Dermis microvascular lymphatic vessel endothelial cell (primary cell): ENCODE data around the gene PLXND1. TPM values are rescaled to one million over a fixed set of nuclear protein-coding genes. Genes with fewer than 3 reads are reported as not detected.

ENCODE experiments used
- DNase-seq, 2 donors: peaks; one replicate each; pipeline versions ENCODE4 v3.0.0 to v3.0.0-alpha.2; 2010; ENCODE audit warnings: low read depth in 2 of 2
- total RNA-seq: library from RNA; depleted of rRNA; stranded (reverse); fragments of >200 nt; gene quantifications from 2 replicates; pipeline ENCODE4 v1.2.1, GENCODE V29; 2014

PLXND1 gene
- total RNA-seq, 1 donor from 2014 or later, result 273 TPM

- no peak for DNase-seq
These were observed 41.4 kb downstream of the PLXND1 start for GRCh38 chr3:129564981-129565644.

GRCh38 chr3:129563850-129564535 lies 42.5 kb downstream of the PLXND1 start:
- DNase-seq, result no peak

- no peak for DNase-seq
These were observed 43.1 kb downstream of the PLXND1 start for GRCh38 chr3:129563332-129563731.

DNA sequence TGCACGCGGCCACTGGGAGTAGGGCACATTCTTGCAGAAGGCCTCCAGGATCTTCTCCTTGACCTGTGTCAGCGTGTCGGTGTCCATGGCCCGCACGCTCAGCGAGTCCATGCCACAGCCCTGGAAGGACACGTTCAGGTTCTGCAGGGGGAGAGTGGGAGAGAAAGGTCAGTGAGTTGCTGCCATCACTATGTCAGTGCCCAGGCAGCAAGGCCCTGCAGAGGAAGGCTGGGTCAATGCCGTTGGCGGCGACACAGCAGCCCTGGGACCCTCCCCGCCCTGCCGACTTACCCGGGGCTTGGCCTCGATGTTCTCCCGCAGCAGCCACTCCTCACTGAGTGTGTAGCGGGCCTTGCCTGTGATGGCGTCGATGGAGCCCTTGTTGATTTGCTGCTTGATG lies 43.7 kb downstream of the PLXND1 start:
- DNase-seq, result no peak

DNA sequence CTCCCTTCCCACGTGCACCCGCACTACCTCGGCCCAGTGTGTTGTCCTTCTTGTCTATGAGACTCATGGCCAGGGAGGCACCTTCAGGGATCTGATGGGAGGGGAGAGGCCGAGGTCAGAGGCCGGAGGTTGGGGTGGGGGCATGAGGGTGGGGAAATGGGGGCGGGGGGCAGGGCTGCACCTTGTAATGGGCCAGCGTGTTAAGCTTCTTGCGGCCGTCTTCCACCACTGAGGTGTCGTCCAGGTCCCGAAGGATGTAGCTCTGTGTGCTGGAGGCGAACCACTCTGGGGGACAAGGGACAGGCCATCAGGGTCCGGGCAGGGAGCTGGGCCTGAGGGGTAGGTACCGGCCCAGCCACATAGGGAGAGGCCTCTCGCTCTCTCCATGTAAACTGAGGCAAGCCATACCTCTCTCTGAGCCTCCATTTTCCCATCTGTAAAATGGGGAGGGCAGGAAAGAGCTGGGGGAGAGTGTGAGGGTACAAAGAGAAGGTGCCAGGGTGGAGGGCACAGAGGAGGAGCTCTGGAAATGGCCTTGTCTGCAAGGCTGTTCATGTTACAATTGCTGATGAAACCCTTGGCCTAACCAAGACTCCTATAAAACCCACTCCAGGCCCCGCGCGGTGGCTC lies 44.7 kb downstream of the PLXND1 start:
- no peak for DNase-seq

DNA sequence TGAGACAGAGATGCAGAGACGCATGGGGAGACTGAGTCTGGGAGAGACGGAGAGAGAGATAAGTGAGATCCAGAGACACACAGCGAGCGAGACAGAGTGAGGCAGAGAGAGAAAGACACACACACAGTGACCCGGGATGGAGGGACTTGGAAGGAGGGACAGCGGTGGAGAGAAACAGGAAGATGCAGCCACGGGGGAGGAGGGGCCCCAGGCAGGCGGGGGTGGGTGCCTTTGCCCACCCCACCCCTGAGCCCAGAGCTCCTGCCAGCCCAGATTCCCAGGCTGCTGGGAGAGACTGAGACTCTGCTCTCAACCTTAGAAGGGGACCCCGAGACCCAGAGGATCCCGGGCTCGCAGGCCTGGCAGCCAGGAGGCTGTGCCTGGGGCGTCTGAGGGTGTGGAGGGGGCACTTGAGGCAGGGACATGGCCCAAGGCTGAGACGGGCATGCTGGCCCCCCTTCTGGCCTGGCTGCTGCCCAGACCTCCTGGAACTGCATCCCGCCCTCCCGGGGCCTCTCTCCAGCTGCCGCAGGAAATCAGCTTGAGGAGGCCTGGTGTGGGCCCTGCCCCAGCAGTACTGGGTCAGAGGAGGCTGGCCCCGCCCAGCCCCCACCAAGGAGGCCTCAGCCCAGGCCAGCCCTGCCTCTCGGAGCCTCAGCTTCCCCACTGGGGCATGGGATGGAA lies 45.4 kb downstream of the PLXND1 start:
- DNase-seq, result peak in 1 of 2 donors; percentile 60

DNA sequence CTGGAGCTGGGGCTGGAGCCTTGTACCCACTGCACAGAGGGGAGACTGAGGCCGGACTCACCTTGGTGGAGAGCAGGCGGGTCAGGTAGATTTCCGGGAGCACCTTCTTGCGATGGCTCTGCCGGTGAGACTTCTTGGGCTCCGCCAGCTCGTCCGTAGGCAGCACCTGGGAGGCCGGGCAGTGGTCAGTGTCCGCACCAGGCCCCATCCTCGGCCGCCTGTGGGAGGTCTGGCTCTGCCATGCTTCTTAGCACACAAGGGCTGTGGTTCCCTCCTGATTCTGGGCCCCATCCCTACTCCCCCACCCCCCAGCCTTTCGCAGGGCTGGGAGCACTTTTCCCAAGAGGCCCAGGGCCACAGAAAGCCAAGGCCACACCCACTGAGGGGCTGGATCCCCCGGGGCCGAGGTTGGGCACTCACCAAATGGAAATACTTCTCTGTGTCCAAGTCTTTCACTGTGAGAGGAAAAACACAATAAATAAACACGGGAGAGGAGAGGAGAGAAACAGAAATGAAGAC lies 46.1 kb downstream of the PLXND1 start:
- no peak for DNase-seq

DNA sequence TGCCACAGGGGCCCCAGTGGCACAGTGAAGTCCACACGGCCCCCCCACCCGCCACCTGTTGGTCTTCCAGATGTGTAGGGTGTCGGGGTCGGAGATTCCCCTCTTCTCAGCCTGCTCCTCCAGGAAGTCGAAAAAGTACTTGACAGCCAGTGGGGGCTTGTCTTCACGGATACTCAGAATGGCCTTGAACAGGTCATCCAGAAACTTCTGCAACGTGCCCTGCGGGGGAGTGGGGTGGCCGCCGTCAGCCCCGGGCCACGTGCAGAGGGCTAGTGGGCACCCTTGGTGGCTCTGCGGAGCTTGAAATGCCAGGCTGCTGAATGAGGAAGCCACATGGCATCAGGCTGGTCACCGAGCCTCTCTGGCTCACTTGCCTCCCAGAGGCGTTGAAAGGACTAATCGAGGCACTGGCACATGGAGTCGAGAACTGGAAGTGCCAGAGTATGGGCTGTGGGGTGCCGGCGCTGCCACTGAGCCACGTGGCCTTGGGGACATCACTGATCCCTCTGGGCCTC lies 46.9 kb downstream of the PLXND1 start:
- DNase-seq, result no peak

- peak in 1 of 2 donors; percentile 47 for DNase-seq
These were observed 47.5 kb downstream of the PLXND1 start for GRCh38 chr3:129558772-129559564.

DNA sequence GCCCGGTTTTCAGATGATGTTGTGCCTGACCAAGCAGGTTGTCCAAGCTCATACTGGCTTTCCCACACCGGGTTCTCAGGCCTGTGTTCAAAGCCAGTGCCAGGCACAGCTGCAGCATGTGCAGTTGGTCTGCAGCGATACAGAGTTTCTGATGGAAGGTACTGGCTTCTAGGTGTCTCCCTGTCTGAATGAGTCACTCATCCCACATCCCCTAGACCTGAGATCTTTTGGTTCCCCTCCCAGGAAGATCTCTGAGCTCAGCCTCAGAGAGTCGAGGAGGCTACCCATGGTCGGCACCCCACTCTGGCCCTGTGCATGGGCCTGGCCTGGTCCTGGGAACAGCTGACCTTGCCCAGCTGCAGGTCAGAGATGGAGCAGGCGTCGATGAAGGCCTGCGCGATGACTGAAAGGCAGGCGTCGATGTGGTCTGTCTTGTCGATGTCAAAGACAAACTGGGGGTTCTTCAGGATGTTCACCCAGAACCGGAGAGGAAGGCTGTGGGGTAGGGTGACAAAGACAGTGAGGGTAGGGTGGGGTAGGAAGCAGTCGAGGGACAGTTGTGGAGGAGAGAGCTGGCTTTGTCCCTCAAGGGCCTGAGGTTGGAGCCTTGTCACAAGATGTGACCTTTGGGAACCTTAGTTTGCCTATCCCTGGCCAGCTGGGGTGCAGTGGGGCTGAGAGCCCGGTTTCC lies 48.2 kb downstream of the PLXND1 start:
- DNase-seq, result no peak

- no peak for DNase-seq
These were observed 49.0 kb downstream of the PLXND1 start for GRCh38 chr3:129557548-129557894.

DNA sequence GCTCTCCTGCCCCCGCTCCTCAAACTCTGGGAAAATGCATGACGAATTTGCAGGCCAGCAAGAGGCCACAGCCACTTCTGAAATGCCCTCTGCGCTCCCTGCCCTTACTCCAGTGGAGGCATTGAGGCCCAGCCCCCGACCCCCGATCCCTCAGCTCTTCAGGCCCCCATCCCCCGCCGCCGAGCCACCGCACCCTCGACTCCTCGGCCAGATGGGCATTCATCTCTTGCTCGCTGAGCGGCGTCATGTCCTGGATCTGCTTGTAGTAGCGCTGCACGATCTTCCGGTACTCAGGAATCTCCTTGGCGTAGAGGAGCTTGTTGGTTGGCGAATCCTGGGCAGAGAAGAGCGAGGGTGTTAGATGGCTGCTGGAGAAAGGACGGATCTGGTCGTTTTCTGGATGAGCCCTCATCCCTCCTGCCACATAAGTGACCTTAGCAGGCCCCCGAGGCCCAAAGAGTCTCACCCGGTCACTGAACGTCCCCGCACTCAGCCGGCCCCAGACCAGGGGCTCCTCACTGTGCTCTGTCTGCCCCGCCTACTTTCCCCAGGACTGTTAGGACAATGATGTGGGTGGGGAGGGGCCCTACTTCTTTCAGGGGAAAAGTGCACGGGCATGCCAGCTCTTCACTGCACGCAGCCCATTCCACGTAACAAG lies 49.5 kb downstream of the PLXND1 start:
- DNase-seq, result no peak

DNA sequence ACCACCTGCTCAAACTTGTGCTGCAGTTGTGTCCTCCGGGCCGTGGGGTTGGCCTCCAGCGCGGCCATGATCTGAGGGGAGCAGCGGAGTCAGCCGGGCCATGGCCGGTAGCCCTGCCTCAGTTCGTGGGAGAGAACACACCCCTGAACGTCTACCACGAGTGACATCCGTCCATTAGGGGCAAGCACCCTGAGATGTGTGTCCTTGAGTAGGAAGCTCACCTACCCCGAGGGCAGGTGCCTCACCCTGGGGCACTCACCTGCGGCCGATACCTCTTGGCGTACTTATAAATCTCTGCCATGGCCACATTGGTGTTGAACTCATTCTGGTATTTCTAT lies 50.1 kb downstream of the PLXND1 start:
- DNase-seq, result no peak

- no peak for DNase-seq
These were observed 50.7 kb downstream of the PLXND1 start for GRCh38 chr3:129555616-129556357.

GRCh38 chr3:129555153-129555550 lies 51.3 kb downstream of the PLXND1 start:
- DNase-seq, result no peak

GRCh38 chr3:129554356-129555152 lies 51.9 kb downstream of the PLXND1 start:
- no peak for DNase-seq

DNA sequence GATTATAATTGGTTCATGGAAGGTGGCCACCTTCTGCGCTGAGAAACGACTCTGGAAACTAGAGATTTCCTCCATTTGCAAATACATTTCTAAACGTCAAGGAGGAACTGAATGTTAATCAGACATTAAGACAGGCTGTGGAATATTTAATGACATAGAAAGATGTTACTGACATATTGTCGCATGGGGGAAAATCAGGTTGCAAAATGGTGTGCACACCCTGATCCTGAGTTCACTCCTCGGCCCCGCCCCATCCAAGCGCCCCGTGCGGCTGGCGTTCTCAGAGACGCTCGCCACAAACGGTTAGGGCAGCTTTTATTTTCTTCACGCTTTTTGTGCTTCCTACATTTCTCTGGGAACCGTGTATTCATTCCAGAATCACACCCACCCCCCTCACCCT lies 52.8 kb downstream of the PLXND1 start:
- DNase-seq, result no peak

- no peak for DNase-seq
These were observed 53.3 kb downstream of the PLXND1 start for GRCh38 chr3:129553171-129553570.
